Mucosa of descending colon (tissue), 3 donors: Measurements from ENCODE around the gene ARHGAP36. TPM values are rescaled to one million over a fixed set of nuclear protein-coding genes. Genes with fewer than 3 reads are reported as not detected.

Experiments
- ATAC-seq: fragments of 200-7000 bp; cut with Tn5 transposase; one replicate; pipeline ENCODE4 v1.9.1; 2020; ENCODE audit warnings: mild to moderate bottlenecking, moderate library complexity
- DNase-seq, 3 donors: peaks; one replicate each; pipeline ENCODE4 v3.0.0-alpha.2; 2020
- H3K36me3 ChIP-seq: fragments of 200-600 bp; one replicate; pipeline ENCODE4 v1.8.0; 2021; ENCODE audit warnings: low read depth, mild to moderate bottlenecking
- H3K4me1 ChIP-seq: fragments of 200-600 bp; one replicate; pipeline ENCODE4 v1.8.0; 2021; ENCODE audit warnings: low read depth, mild to moderate bottlenecking
- H3K4me3 ChIP-seq: fragments of 200-600 bp; one replicate; pipeline ENCODE4 v1.8.0; 2021; ENCODE audit warnings: mild to moderate bottlenecking
- H3K9me3 ChIP-seq: fragments of 200-600 bp; one replicate; pipeline ENCODE4 v1.8.0; 2021; ENCODE audit warnings: mild to moderate bottlenecking
- CTCF ChIP-seq: fragments of 200-600 bp; IDR thresholded peaks from one replicate; pipeline ENCODE4 v1.8.0; 2022; ENCODE audit warnings: antibody characterized with exemption, mild to moderate bottlenecking
- intact Hi-C, 2 donors: fragments of 100-400 bp; cut with DNase I in 1 of 2; cut with micrococcal nuclease in 1 of 2; formaldehyde crosslinking; loops; one replicate each; pipeline versions ENCODE4 v1.11.0 to v1.11.1; 2022; cut with DNase I, micrococcal nuclease
- long read RNA-seq, 2 donors: library from polyadenylated mRNA; unstranded; transcript quantifications; one replicate each; pipeline ENCODE4 v2.0.0, GENCODE V29; 2019 to 2021
- total RNA-seq, 3 donors: library from RNA; stranded (reverse); fragmentation: NEBNext Ultra II Directional in 2 of 3; extraction: Animal tissue kit (Norgen Biotek cat#: 25700) in 2 of 3; gene quantifications; one replicate each; pipeline versions ENCODE4 v1.2.1 to v1.2.4, GENCODE V29; 2021 to 2023
- donor health status: DM: no; HTN: no; CAD: no; lungs with moderate emphysema.
- donor health status: DM: no; HTN: no; CAD: no.
- donor health status: DM: no; HTN: yes; CAD: no.

The ARHGAP36 gene
- total RNA-seq = under 1 TPM in 2 of 3 donors, not detected in 1; 0.19 to 0.96 TPM
- long read RNA-seq, donor 1 = 0 reads
- long read RNA-seq, donor 2 = 0 reads

GRCh38 chrX:131058136-131058868 is at the start of gene ARHGAP36:
Gene ARHGAP36 (plus strand): TSS chrX:131058346. CDS start chrX:131081666, 23,320 bp downstream.
- no peaks in the 10 kb centered on the region for H3K9me3 ChIP-seq
- ATAC-seq (peak; percentile 22), DNase-seq (peak in 2 of 3 donors; percentile 5 to 20)
- H3K36me3 ChIP-seq = no peaks in the 10 kb centered on the region
- intact Hi-C loops = no loop called here
- no peak within 1 kb of the TSS for H3K4me3 ChIP-seq
- no peak for TF ChIP-seq CTCF
- no peaks in the 10 kb centered on the region for H3K4me1 ChIP-seq

GRCh38 chrX:131010186-131010585 is 48.0 kb upstream of the ARHGAP36 start:
- H3K4me3 ChIP-seq = no peak overlapping the region
- TF ChIP-seq CTCF = no peak
- no peaks in the 10 kb centered on the region for H3K4me1 ChIP-seq
- H3K36me3 ChIP-seq = no peaks in the 10 kb centered on the region
- ATAC-seq (no peak), DNase-seq (no peak)
- intact Hi-C loops = no loop called here
- no peaks in the 10 kb centered on the region for H3K9me3 ChIP-seq

- Histone ChIP-seq H3K4me1 (no peaks in the 10 kb centered on the region), H3K4me3 (no peak overlapping the region), H3K9me3 (no peaks in the 10 kb centered on the region), H3K36me3 (no peaks in the 10 kb centered on the region)
- intact Hi-C loops = no loop called here
- DNase-seq = no peak
- no peak for TF ChIP-seq CTCF
- no peak for ATAC-seq
Measured at GRCh38 chrX:131025336-131025735, 32.8 kb upstream of the ARHGAP36 start.

GRCh38 chrX:131032354-131033230 is 25.6 kb upstream of the ARHGAP36 start:
- no peak for ATAC-seq
- H3K4me3 ChIP-seq = no peak overlapping the region
- H3K9me3 ChIP-seq = no peaks in the 10 kb centered on the region
- intact Hi-C loops = no loop called here
- no peak for DNase-seq
- no peaks in the 10 kb centered on the region for H3K36me3 ChIP-seq
- no peak for TF ChIP-seq CTCF
- no peaks in the 10 kb centered on the region for H3K4me1 ChIP-seq

GRCh38 chrX:131034063-131034462 is 24.1 kb upstream of the ARHGAP36 start:
- ATAC-seq (no peak), DNase-seq (no peak)
- no peak overlapping the region for H3K4me3 ChIP-seq
- TF ChIP-seq CTCF = no peak
- intact Hi-C loops = no loop called here
- no peaks in the 10 kb centered on the region for H3K9me3 ChIP-seq
- no peaks in the 10 kb centered on the region for H3K36me3 ChIP-seq
- no peaks in the 10 kb centered on the region for H3K4me1 ChIP-seq
